SK-N-SH (cell line): ENCODE measurements around the gene LRMDA. TPM values are rescaled to one million over a fixed set of nuclear protein-coding genes. Genes with fewer than 3 reads are reported as not detected.

ENCODE experiments used
- CTCF ChIA-PET: fragments of 300-600, 350-600 bp; formaldehyde crosslinking; extraction: SDS; loops from one replicate; lab custom pipeline; 2021; lab: Yijun Ruan, JAX
- POLR2A ChIA-PET: fragments of 350-600 bp; sonication (Branson Sonifier 250); formaldehyde crosslinking; extraction: SDS; loops from one replicate; lab custom pipeline; 2020; ENCODE audit warnings: antibody characterized with exemption, inconsistent platforms; lab: Yijun Ruan, JAX
- DNase-seq: peaks from one replicate; pipeline ENCODE4 v3.0.0; 2012
- H2AFZ ChIP-seq: fragments of 200-600 bp; sonication (generic); 2 replicates; pipeline ENCODE4 v1.8.1; 2016; ENCODE audit warnings: antibody characterized with exemption, mild to moderate bottlenecking, low read depth
- H3F3A ChIP-seq: fragments of 200-600 bp; sonication (generic); replicated peaks from 2 replicates; pipeline ENCODE3; 2016; ENCODE audit warnings: antibody characterized with exemption, mild to moderate bottlenecking; ENCODE audit not compliant: insufficient read depth
- H3K27ac ChIP-seq, 2 experiments: fragments of 200-500 bp in 1 of 2; fragments of 200-600 bp in 1 of 2; sonication (Bioruptor generic) in 1 of 2; sonication (generic), shearing (Covaris generic) in 1 of 2; 2 replicates each; pipeline versions ENCODE4 v1.5.1 to v1.6.1; 2014 to 2016; ENCODE audit warnings: low read depth in 2 of 2, inconsistent platforms in 1 of 2, low read length in 1 of 2, mild to moderate bottlenecking in 1 of 2, mixed read lengths in 1 of 2
- H3K27me3 ChIP-seq: fragments of 200-600 bp; sonication (generic), shearing (Covaris generic); 2 replicates; pipeline ENCODE4 v1.6.1; 2016; ENCODE audit warnings: mixed run types; ENCODE audit not compliant: insufficient read depth
- H3K36me3 ChIP-seq, 2 experiments: fragments of 200-500 bp in 1 of 2; fragments of 200-600 bp in 1 of 2; sonication (Bioruptor generic) in 1 of 2; sonication (generic) in 1 of 2; replicated peaks in 1 of 2; 2 replicates each; pipeline versions ENCODE3 to v1.5.1; 2014 to 2016; ENCODE audit warnings: low read length in 1 of 2, mild to moderate bottlenecking in 1 of 2; ENCODE audit not compliant: insufficient read depth in 2 of 2, control insufficient read depth in 1 of 2
- H3K4me1 ChIP-seq, 2 experiments: fragments of 200-500 bp in 1 of 2; fragments of 200-600 bp in 1 of 2; sonication (Bioruptor generic) in 1 of 2; sonication (generic), shearing (Covaris generic) in 1 of 2; 2 replicates each; pipeline versions ENCODE4 v1.5.1 to v1.6.1; 2014 to 2016; ENCODE audit warnings: low read depth in 1 of 2, low read length in 1 of 2, mixed run types in 1 of 2; ENCODE audit not compliant: insufficient read depth in 2 of 2, control insufficient read depth in 1 of 2
- H3K4me2 ChIP-seq: fragments of 200-600 bp; sonication (generic), shearing (Covaris generic); 2 replicates; pipeline ENCODE4 v1.6.1; 2017; ENCODE audit warnings: mixed run types
- H3K4me3 ChIP-seq, 2 experiments: fragments of 200-500 bp in 1 of 2; fragments of 200-600 bp in 1 of 2; sonication (Bioruptor generic) in 1 of 2; sonication (generic), shearing (Covaris generic) in 1 of 2; 2 replicates each; pipeline versions ENCODE4 v1.5.1 to v1.8.1; 2014 to 2016; ENCODE audit warnings: low read depth in 2 of 2, inconsistent platforms in 1 of 2, low read length in 1 of 2, mild to moderate bottlenecking in 1 of 2, mixed read lengths in 1 of 2, moderate library complexity in 1 of 2
- H3K79me2 ChIP-seq: fragments of 200-600 bp; sonication (generic); 2 replicates; pipeline ENCODE4 v1.8.1; 2017; ENCODE audit warnings: mild to moderate bottlenecking; ENCODE audit not compliant: insufficient read depth
- H3K9ac ChIP-seq: fragments of 200-600 bp; sonication (generic); 2 replicates; pipeline ENCODE4 v1.6.1; 2017; ENCODE audit warnings: mixed run types
- H3K9me2 ChIP-seq: fragments of 200-600 bp; sonication (generic); 2 replicates; pipeline ENCODE4 v1.6.1; 2017; ENCODE audit warnings: mixed run types
- H3K9me3 ChIP-seq: fragments of 200-600 bp; sonication (generic); 2 replicates; pipeline ENCODE4 v1.6.1; 2017; ENCODE audit warnings: mixed run types, mild to moderate bottlenecking, moderate library complexity
- H4K20me1 ChIP-seq: fragments of 200-600 bp; sonication (generic); 2 replicates; pipeline ENCODE4 v1.6.1; 2017; ENCODE audit warnings: mild to moderate bottlenecking, mixed run types; ENCODE audit not compliant: insufficient read depth
- CHD2 ChIP-seq: fragments of 150-350 bp; IDR thresholded peaks from 2 replicates; pipeline ENCODE4 v1.6.1; 2018; ENCODE audit warnings: low read length; ENCODE audit not compliant: partially characterized antibody
- ELF1 ChIP-seq: IDR thresholded peaks from 2 replicates; pipeline ENCODE4 v1.4.0; 2012
- EP300 ChIP-seq, 2 experiments: IDR thresholded peaks; 2 replicates each; pipeline versions ENCODE4 v1.4.0 to v1.6.1; 2012; ENCODE audit warnings: borderline replicate concordance in 1 of 2, low read depth in 1 of 2, low read length in 1 of 2
- EZH2phosphoT487 ChIP-seq: fragments of 200-600 bp; sonication (generic); IDR thresholded peaks from 2 replicates; pipeline ENCODE4 v1.6.1; 2017; ENCODE audit warnings: low read depth, mixed run types, mild to moderate bottlenecking, antibody characterized with exemption, moderate library complexity, borderline replicate concordance
- FOSL2 ChIP-seq: IDR thresholded peaks from 2 replicates; pipeline ENCODE4 v1.4.0; 2012; ENCODE audit warnings: low read depth, mild to moderate bottlenecking, moderate library complexity, borderline replicate concordance
- FOXJ3 ChIP-seq: sonication (generic); formaldehyde crosslinking; IDR thresholded peaks from 2 replicates; pipeline ENCODE4 v1.5.1; 2020; ENCODE audit warnings: mild to moderate bottlenecking, missing genetic modification reagents
- JUND ChIP-seq: IDR thresholded peaks from 2 replicates; pipeline ENCODE4 v1.4.0; 2012
- PBX3 ChIP-seq: IDR thresholded peaks from 2 replicates; pipeline ENCODE4; 2012
- POLR2AphosphoS5 ChIP-seq: IDR thresholded peaks from 2 replicates; pipeline ENCODE4 v1.6.1; 2012; ENCODE audit warnings: low read depth, low read length
- RCOR1 ChIP-seq: fragments of 150-350 bp; IDR thresholded peaks from 2 replicates; pipeline ENCODE4 v1.6.1; 2017; ENCODE audit warnings: antibody characterized with exemption, low read length
- RFX5 ChIP-seq: IDR thresholded peaks from 2 replicates; pipeline ENCODE4 v1.6.1; 2012; ENCODE audit warnings: mild to moderate bottlenecking, improper control_type of control experiment, low read length
- SMC3 ChIP-seq: IDR thresholded peaks from 2 replicates; pipeline ENCODE4 v1.6.1; 2012; ENCODE audit warnings: low read depth, low read length, improper control_type of control experiment
- WGBS: methylation state at CpG from one replicate; pipeline ENCODE4 v1.1.6; 2017; ENCODE audit warnings: low lambda C conversion rate; 5-methylcytosine and 5-hydroxymethylcytosine counted together
- polyA plus RNA-seq, 3 experiments: library from polyadenylated mRNA; depleted of rRNA; stranded (reverse); fragments of >200 nt; gene quantifications; 2 replicates each; pipeline ENCODE4 v1.2.3, GENCODE V29; 2012
- TF ChIP-seq, protein P1 (sequence below): IDR thresholded peaks from 2 replicates; pipeline ENCODE4 v1.4.0; 2012; ENCODE audit warnings: low read depth, borderline replicate concordance
- TF ChIP-seq, protein P2 (sequence below): fragments of 200-600 bp; sonication (generic); IDR thresholded peaks from 2 replicates; pipeline ENCODE4 v1.6.1; 2017; ENCODE audit warnings: antibody characterized with exemption, mild to moderate bottlenecking, moderate library complexity

LRMDA gene
- polyA plus RNA-seq, 1 of the 3 experiments (the other 2 are of a cell fraction), result 0.95 TPM

GRCh38 chr10:76429368-76430060 lies 998.1 kb downstream of the LRMDA start:
- POLR2A ChIA-PET, result interaction anchor here (0.6 kb wide), 1 partner anchor 623 kb away, joined by 4 read pairs; no protein-coding TSS in a partner anchor
- H2AFZ ChIP-seq, result no peak overlapping the region
- DNase-seq, result no peak

GRCh38 chr10:76430061-76430645 lies 998.7 kb downstream of the LRMDA start:
- ChIA-PET POLR2A (no interaction called here), CTCF (interaction anchor here (0.7 to 1.7 kb wide), 9 partner anchors 10 to 1194 kb away, joined by 3 to 6 read pairs (median 4); no protein-coding TSS in a partner anchor)
- Histone ChIP-seq H2AFZ (peak overlapping the region; percentile 81), H3K79me2 (no peaks in the 10 kb centered on the region), H3K27ac (peak overlapping the region; percentile 26 to 96), H3K9ac (no peak overlapping the region), H3F3A (peaks cover 10% of the 10 kb centered on the region), H4K20me1 (no peaks in the 10 kb centered on the region), H3K4me2 (peak overlapping the region; percentile 53; the same call in 1 of the 2 replicates), H3K27me3 (no peaks in the 10 kb centered on the region), H3K4me1 (peaks cover 29 to 37% of the 10 kb centered on the region in 2 experiments), H3K9me3 (no peaks in the 10 kb centered on the region), H3K4me3 (no peak overlapping the region), H3K9me2 (no peaks in the 10 kb centered on the region), H3K36me3 (no peaks in the 10 kb centered on the region)
- no peak for DNase-seq
- 34% methylated on average over 4 of the region's 4 CpGs for WGBS
- no peak for TF ChIP-seq CHD2
- TF ChIP-seq, protein P1, sequence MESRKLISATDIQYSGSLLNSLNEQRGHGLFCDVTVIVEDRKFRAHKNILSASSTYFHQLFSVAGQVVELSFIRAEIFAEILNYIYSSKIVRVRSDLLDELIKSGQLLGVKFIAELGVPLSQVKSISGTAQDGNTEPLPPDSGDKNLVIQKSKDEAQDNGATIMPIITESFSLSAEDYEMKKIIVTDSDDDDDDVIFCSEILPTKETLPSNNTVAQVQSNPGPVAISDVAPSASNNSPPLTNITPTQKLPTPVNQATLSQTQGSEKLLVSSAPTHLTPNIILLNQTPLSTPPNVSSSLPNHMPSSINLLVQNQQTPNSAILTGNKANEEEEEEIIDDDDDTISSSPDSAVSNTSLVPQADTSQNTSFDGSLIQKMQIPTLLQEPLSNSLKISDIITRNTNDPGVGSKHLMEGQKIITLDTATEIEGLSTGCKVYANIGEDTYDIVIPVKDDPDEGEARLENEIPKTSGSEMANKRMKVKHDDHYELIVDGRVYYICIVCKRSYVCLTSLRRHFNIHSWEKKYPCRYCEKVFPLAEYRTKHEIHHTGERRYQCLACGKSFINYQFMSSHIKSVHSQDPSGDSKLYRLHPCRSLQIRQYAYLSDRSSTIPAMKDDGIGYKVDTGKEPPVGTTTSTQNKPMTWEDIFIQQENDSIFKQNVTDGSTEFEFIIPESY, result no peak
- peak; percentile 35 for TF ChIP-seq JUND
- no peak for TF ChIP-seq RFX5
- TF ChIP-seq POLR2AphosphoS5, result no peak
- TF ChIP-seq RCOR1, result no peak
- TF ChIP-seq ELF1, result no peak
- peak; percentile 86 for TF ChIP-seq PBX3
- no peak for TF ChIP-seq SMC3
- peak in 1 of 2 experiments; percentile 39; a peak in 1 of 4 replicates for TF ChIP-seq EP300 (IDR thresholded peaks at IDR 0.05; ENCODE audit: borderline replicate concordance in 1 of 2, low read depth in 1 of 2, low read length in 1 of 2)

More at GRCh38 chr10:76429368-76430060, 998.1 kb downstream of the LRMDA start:
- H3F3A ChIP-seq, result peaks cover 10% of the 10 kb centered on the region
- WGBS, result 93% methylated on average over 12 of the region's 12 CpGs
- no peaks in the 10 kb centered on the region for H3K36me3 ChIP-seq
- H3K4me1 ChIP-seq, result peaks cover 29 to 37% of the 10 kb centered on the region in 2 experiments
- H3K9ac ChIP-seq, result no peak overlapping the region
- peak overlapping the region; percentile 26 to 96; a peak in 3 of 4 replicates for H3K27ac ChIP-seq
- no peaks in the 10 kb centered on the region for H4K20me1 ChIP-seq
- TF ChIP-seq EZH2phosphoT487, result no peak
- TF ChIP-seq, protein P1, result no peak
- TF ChIP-seq POLR2AphosphoS5, result no peak
- TF ChIP-seq, protein P2, sequence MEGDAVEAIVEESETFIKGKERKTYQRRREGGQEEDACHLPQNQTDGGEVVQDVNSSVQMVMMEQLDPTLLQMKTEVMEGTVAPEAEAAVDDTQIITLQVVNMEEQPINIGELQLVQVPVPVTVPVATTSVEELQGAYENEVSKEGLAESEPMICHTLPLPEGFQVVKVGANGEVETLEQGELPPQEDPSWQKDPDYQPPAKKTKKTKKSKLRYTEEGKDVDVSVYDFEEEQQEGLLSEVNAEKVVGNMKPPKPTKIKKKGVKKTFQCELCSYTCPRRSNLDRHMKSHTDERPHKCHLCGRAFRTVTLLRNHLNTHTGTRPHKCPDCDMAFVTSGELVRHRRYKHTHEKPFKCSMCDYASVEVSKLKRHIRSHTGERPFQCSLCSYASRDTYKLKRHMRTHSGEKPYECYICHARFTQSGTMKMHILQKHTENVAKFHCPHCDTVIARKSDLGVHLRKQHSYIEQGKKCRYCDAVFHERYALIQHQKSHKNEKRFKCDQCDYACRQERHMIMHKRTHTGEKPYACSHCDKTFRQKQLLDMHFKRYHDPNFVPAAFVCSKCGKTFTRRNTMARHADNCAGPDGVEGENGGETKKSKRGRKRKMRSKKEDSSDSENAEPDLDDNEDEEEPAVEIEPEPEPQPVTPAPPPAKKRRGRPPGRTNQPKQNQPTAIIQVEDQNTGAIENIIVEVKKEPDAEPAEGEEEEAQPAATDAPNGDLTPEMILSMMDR, result no peak
- TF ChIP-seq FOXJ3 (CRISPR knock-in tag), result no peak
- TF ChIP-seq RFX5, result no peak
- no peak for TF ChIP-seq FOSL2
- no peak for TF ChIP-seq CHD2
- H3K79me2 ChIP-seq, result no peaks in the 10 kb centered on the region
- CTCF ChIA-PET, result interaction anchor here (1.3 to 1.7 kb wide), 4 partner anchors 11 to 118 kb away, joined by 4 to 6 read pairs (median 4); no protein-coding TSS in a partner anchor
- no peaks in the 10 kb centered on the region for H3K9me3 ChIP-seq
- peak overlapping the region; percentile 53; the same call in 1 of the 2 replicates for H3K4me2 ChIP-seq
- H3K9me2 ChIP-seq, result no peaks in the 10 kb centered on the region
- H3K27me3 ChIP-seq, result no peaks in the 10 kb centered on the region
- no peak overlapping the region for H3K4me3 ChIP-seq
